HG03039 (cell line): ENCODE results near the gene PFN3.
"Not testable (repeated sequence)": the region's sequence is repeated elsewhere in the genome, so short reads cannot be mapped to it uniquely, and the experiment has no call there.

Source experiments
- ATAC-seq: cut with Tn5 transposase; IDR thresholded peaks from one replicate; pipeline ENCODE4 v1.9.1; 2021; ENCODE audit warnings: mild to moderate bottlenecking, moderate library complexity; ENCODE audit not compliant: unreplicated experiment

Gene PFN3

DNA sequence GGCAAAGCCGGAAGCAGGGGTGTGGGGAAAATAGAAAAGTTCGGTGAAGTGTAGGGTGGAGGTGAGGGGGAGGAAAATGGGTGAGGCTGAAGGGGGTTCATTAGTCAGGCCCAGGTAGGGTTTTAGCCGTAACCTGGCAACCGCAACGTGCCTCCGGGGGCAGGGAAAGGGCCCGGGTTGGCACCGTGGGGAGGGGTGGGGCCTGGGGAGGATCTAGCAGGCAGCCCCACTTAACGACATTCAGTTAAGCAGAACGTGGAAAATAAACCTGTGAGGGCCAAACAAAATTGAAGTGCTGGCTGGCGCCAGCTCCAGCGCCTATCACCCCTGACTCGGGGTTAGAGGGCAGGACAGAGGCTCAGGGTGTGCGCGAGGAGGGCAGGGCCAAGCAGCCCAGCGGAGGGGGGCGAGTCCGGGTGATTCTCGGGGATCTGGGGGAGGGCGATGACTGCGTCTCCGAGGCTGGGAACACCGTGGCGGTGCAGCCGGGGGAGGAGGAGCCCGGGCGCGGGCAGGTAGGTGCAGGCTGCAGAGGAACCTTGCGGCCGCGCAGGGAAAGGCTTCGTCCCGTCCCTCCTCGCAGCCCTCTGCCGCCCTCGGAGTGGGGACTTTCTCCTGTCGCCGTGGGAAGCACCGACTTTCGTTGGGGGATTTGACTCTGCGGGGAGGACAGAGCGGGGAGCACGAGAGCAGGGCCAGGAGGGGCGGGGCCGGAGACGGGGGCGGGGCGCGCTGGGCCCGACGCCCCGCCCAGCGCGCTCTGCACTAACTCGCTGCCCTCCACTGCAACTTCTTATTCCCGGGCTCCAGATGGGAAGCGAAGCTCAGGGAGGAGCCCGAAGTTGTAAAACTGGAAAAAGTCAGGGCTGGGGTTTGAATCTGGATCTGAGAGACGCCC lies 37.6 kb downstream of the PFN3 start:
- ATAC-seq, result no peak

DNA sequence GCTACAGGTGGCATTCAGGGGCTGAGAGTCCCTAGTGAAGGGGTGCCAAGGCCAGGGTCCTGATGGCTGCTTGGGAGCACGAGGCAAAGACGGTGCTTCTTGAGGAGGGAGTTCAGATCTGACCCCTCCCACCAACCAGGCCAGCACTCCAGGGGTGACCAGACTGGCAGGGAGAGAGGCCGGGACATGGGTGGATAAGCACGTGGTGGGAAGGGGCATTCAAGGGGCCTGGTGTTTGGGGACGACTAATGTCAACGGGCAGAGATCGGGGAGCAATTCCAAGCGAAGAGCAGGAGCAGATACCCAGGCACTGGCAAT lies 38.2 kb downstream of the PFN3 start:
- no peak for ATAC-seq

DNA sequence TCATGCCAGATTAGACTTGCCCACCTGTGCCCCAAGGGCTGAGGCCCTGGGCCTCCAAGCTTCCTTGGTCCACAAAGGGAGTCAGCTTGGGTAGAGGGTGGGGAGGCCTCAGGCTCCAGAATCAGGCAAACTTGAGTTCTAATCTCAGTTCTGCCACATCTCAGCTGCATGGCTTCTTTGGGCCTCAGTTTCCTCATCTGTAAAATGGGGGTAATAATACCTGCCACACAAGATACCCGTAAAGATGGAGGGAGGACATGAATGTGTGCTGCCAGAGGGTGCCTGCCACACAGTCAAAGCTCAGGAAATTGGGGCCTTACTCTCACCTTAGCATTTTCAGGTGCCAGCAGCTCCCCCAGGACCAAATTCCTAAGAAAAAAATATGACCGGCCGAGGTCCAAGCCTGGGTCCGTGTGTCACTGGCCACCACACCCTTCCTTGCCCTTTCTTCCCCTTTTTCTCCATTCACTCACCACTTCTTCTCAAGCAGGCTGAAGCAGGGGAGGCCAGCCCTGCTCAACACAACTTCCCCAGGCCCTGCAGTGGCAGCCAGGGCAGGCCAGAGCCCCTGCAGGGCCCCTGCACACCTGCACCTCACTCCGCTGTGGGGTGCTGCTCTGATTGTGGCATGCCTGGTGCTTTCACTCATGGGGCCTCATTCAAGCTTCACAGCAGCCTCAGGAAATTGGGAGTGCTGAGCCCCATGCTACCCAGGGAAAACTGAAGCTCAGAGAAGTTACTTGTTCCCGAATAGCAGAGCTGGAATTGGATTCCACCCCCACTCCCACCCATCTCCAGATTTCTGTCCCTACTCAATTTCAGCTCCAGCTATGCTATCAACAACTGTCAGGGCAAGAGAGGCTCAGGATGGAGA lies 38.8 kb downstream of the PFN3 start:
- ATAC-seq, result no peak

DNA sequence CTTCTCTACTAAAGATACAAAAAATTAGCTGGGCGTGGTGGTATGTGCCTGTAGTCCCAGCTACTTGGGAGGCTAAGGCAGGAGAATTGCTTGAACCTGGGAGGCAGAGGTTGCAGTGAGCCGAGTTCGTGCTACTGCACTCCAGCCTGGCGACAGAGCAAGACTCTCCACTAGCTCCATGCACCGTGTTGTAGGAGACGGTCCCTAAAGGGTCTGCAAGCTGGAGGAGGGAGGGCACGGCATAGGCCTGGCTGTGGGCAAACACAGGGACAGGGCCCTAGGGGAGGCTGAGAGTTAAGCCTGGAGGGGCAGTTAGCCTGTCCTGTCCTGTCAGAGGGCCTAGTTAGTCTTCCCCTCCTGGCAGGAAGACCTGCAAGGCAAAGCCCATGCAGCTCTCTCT lies 39.7 kb downstream of the PFN3 start:
- not testable (repeated sequence) for ATAC-seq

DNA sequence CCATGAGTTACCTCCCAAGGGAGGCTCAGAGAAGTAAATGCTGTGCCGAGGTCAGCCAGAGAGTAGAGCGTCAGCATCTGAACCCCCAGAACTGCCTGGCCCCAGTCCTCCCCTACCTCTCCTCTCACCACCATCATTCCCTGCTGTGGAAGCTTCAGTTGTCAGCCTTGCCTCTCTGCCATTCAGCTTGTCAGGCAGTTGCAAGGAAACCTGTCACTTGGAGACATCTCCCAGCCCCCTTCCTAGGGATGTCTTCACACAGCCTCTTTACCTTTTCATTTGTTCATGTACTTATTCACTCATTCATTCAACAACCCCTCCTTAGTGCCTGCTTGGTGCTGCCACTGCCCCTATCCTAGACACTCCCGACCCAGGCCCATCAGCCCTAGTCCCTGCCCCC lies 40.6 kb downstream of the PFN3 start:
- ATAC-seq, result no peak

- ATAC-seq, result no peak
Observed at GRCh38 chr5:177359451-177359851, 41.0 kb downstream of the PFN3 start.

GRCh38 chr5:177358370-177358819 lies 42.1 kb downstream of the PFN3 start:
- no peak for ATAC-seq

GRCh38 chr5:177357459-177358351 lies 42.8 kb downstream of the PFN3 start, which contains the start of gene RGS14:
RGS14 (plus strand) TSS chr5:177357924; CDS start chr5:177358025, 101 bp downstream.
- peak; percentile 79 for ATAC-seq

DNA sequence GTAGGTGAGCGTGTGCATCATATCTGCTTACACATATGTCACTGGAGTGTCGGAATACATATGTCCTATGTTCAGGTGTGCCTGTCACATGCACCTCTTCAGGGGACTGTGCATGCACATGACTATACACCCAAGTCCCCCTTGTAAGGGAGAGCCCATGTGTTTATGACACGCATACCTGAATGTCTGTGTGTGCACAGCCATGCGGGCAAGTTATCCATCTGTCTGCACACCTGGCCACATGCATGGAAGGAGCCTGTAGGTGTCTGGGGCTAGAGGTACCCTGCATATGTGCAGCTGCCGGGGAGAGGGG lies 43.4 kb downstream of the PFN3 start:
- ATAC-seq, result no peak

DNA sequence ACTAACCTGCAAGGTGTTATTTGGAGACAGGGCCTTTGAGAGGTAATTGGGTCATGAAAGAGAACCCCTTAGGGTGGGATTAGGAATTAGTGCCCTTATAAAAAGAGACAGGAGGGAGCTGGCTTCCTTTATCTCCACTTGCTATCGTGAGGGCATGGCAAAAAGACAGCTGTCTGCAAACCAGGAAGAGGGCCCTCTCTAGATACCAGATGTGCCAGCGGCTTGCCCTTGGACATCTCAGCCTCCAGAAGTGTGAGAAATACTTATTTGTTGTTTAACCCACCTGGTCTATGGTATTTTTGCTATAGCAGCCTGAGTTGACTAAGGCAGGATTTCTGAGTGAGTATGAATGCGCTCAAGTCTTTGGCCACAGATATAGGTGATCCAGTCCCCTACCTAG lies 43.7 kb downstream of the PFN3 start:
- no peak for ATAC-seq

GRCh38 chr5:177355868-177356168 lies 44.6 kb downstream of the PFN3 start:
- no peak for ATAC-seq

DNA sequence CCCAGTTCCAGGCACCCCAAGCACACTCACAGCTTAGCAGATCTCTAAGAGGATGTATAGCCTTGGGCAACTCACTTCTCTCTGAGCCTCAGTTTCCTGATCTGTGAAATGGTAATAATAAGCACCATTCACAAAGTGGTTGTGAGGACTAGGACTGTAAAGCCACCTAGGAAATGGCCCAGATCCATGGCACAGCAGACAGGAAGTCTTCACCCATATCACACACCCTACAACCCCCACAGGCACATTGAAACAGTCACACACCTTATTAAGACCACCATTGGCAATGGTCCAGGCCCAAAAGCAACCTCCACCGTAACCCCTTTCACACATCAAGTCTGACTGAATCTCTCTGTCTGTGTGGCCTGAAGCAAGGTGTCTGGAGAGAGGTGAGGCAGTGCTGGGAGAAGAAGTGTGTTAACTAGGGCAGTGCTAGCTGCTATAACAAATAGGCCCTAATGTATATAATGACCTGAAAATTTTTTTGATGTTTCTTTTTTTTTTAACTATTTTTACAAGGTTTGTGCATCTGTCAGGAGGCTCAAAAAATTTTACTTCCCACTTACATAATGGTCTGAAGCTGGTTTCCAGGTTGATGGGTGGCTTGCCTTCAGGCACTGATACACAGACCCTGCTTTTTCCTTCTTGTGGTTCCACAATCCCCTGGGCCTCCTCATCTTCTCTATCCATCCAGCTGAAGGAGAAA lies 45.1 kb downstream of the PFN3 start:
- ATAC-seq, result no peak

DNA sequence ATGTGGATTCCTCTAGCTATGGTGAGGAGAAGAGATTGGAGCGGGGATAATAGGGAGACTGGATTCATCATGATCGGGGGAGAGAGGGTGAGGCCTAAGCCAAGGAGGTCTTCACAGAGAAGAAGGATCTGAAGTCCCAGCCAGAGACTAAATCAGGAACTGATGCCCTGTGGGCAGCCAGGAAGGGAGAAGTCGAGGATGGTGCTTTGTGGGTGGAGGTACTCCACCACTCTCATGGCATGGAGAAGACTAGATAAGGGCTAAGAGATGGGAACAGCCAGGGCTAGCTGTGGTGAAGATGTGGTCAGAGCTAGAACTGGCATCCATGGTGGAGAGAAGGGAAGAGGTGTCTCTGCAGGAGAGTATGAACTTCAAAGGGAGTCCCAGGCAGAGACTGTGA lies 45.8 kb downstream of the PFN3 start:
- no peak for ATAC-seq

GRCh38 chr5:177354256-177354655 lies 46.2 kb downstream of the PFN3 start:
- no peak for ATAC-seq

GRCh38 chr5:177353093-177353492 lies 47.4 kb downstream of the PFN3 start:
- no peak for ATAC-seq

GRCh38 chr5:177351392-177352329 lies 48.8 kb downstream of the PFN3 start, which contains the start of gene LMAN2:
LMAN2 (minus strand) TSS chr5:177351668; CDS start chr5:177351647, 21 bp downstream.
- ATAC-seq, result peak; percentile 83

- peak; percentile 7 for ATAC-seq
Observed at GRCh38 chr5:177350776-177351391, 49.6 kb downstream of the PFN3 start.
